ENCODE measurements around the gene OR52E8. TPM values are rescaled to one million over a fixed set of nuclear protein-coding genes. Genes with fewer than 3 reads are reported as not detected.

Gene OR52E8
- total RNA-seq, 5 donors from 2014 or later (not counting 1 experiment from before 2014, with no cell fraction given): not detected

DNA sequence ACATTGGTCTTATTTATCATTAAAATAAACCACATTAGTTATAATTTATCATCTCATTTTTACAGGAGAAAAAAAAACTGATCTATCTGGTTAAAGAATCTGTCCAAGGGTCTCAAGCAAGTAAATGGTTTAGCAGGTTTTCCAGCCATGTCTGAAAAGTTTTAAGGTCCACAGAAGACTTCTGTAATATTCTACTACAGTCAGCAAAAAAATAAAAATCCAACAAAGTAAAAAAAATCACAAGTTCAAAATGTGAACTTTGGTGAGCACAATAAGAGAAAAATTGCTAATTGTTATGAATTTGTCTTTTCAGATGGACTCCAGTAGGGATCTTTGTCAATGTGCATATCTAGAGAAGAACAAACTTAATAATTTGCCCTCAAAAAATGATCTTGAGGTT is 24.3 kb upstream of the OR52E8 start:
- Histone ChIP-seq H3K36me3 (ENCODE audit: control insufficient read depth in 2 of 2, extremely low read depth in 1 of 2, insufficient read depth in 1 of 2, low read length in 1 of 2) (no peaks in the 10 kb centered on the region), H3K27ac (ENCODE audit: low read length) (no peak overlapping the region), H3K27me3 (replicated peaks in 1 of 2; ENCODE audit: control insufficient read depth in 2 of 2, extremely low read depth in 1 of 2, insufficient read depth in 2 of 2, low read length in 1 of 2) (peaks cover 0 to 2% of the 10 kb centered on the region in 2 experiments), H3K4me1 (ENCODE audit: control insufficient read depth in 1 of 2, extremely low read depth in 1 of 2, insufficient read depth in 2 of 2, low read length in 2 of 2) (no peaks in the 10 kb centered on the region), H3K4me3 (ENCODE audit: control insufficient read depth in 1 of 2, extremely low read depth in 1 of 2, low read length in 1 of 2) (no peak overlapping the region), H3K9me3 (no peaks in the 10 kb centered on the region)
- Mint-ChIP-seq H3K27ac (no peak overlapping the region), H3K9me3 (no peaks in the 10 kb centered on the region), H3K4me1 (no peaks in the 10 kb centered on the region), H3K36me3 (no peaks in the 10 kb centered on the region), H3K27me3 (peaks cover 3 to 8% of the 10 kb centered on the region in 2 donors), H3K4me3 (no peak overlapping the region)
- ATAC-seq (replicated peaks in 1 of 4) (no peak), DNase-seq (no peak)
- CTCF ChIA-PET: no interaction called here
- POLR2A ChIA-PET: no interaction called here

- Mint-ChIP-seq H3K4me3 (no peak within 1 kb of the TSS), H3K36me3 (no peaks in the 10 kb centered on the region), H3K4me1 (no peaks in the 10 kb centered on the region), H3K27me3 (peaks cover 0 to 4% of the 10 kb centered on the region in 2 donors), H3K9me3 (no peaks in the 10 kb centered on the region), H3K27ac (no peak within 1 kb of the TSS)
- no peaks in the 10 kb centered on the region for H3K9me3 ChIP-seq
- CTCF ChIA-PET: no interaction called here
- H3K4me3 ChIP-seq (ENCODE audit: control insufficient read depth in 1 of 2, extremely low read depth in 1 of 2, low read length in 1 of 2): no peak within 1 kb of the TSS
- ATAC-seq (replicated peaks in 1 of 4): no peak
- H3K4me1 ChIP-seq (ENCODE audit: control insufficient read depth in 1 of 2, extremely low read depth in 1 of 2, insufficient read depth in 2 of 2, low read length in 2 of 2): no peaks in the 10 kb centered on the region
- H3K27ac ChIP-seq (ENCODE audit: low read length): no peak within 1 kb of the TSS
- H3K36me3 ChIP-seq (ENCODE audit: control insufficient read depth in 2 of 2, extremely low read depth in 1 of 2, insufficient read depth in 1 of 2, low read length in 1 of 2): no peaks in the 10 kb centered on the region
- 83% methylated on average over 1 of the region's 4 CpGs for whole genome bisulfite sequencing (ENCODE audit: insufficient coverage)
- H3K27me3 ChIP-seq (replicated peaks in 1 of 2; ENCODE audit: control insufficient read depth in 2 of 2, extremely low read depth in 1 of 2, insufficient read depth in 2 of 2, low read length in 1 of 2): peaks cover 0 to 2% of the 10 kb centered on the region in 2 experiments
- POLR2A ChIA-PET: no interaction called here
- no peak for DNase-seq
Observed at GRCh38 chr11:5880329-5880728, 22.8 kb upstream of the OR52E8 start, which contains the start of gene OR52E4. TSS of gene OR52E4 (plus strand) at chr11:5880629. CDS start at chr11:5884293, 3,664 bp downstream.

- ChIA-PET CTCF (no interaction called here), POLR2A (no interaction called here)
- Histone ChIP-seq H3K27ac (ENCODE audit: low read length) (no peak overlapping the region), H3K4me1 (ENCODE audit: control insufficient read depth in 1 of 2, extremely low read depth in 1 of 2, insufficient read depth in 2 of 2, low read length in 2 of 2) (no peaks in the 10 kb centered on the region), H3K9me3 (no peaks in the 10 kb centered on the region), H3K4me3 (ENCODE audit: control insufficient read depth in 1 of 2, extremely low read depth in 1 of 2, low read length in 1 of 2) (no peak overlapping the region), H3K36me3 (ENCODE audit: control insufficient read depth in 2 of 2, extremely low read depth in 1 of 2, insufficient read depth in 1 of 2, low read length in 1 of 2) (no peaks in the 10 kb centered on the region), H3K27me3 (replicated peaks in 1 of 2; ENCODE audit: control insufficient read depth in 2 of 2, extremely low read depth in 1 of 2, insufficient read depth in 2 of 2, low read length in 1 of 2) (peaks cover 0 to 2% of the 10 kb centered on the region in 2 experiments)
- ATAC-seq (replicated peaks in 1 of 4) (no peak), DNase-seq (no peak)
- no peak overlapping the region for H3K27ac Mint-ChIP-seq
- no peaks in the 10 kb centered on the region for H3K4me1 Mint-ChIP-seq
- H3K9me3 Mint-ChIP-seq: peaks cover 0 to 2% (median 0%) of the 10 kb centered on the region in 3 donors
- no CpG with 5 or more reads among the region's 2 CpGs for WGBS (ENCODE audit: insufficient coverage)
- no peak overlapping the region for H3K4me3 Mint-ChIP-seq
- no peaks in the 10 kb centered on the region for H3K36me3 Mint-ChIP-seq
- H3K27me3 Mint-ChIP-seq: peaks cover 0 to 3% of the 10 kb centered on the region in 2 donors
Observed at GRCh38 chr11:5878564-5878963, 21.1 kb upstream of the OR52E8 start.

- ATAC-seq (replicated peaks in 1 of 4): no peak
- POLR2A ChIA-PET: interaction anchor here in 1 of 2 donors (0.6 kb wide), 1 partner anchor 750 kb away, joined by 7 read pairs; no protein-coding TSS in a partner anchor
Observed at GRCh38 chr11:5865826-5866225, 8.3 kb upstream of the OR52E8 start.

GRCh38 chr11:5851002-5851401 is 6.5 kb downstream of the OR52E8 start:
- Histone ChIP-seq H3K27ac (ENCODE audit: low read length) (no peak overlapping the region), H3K27me3 (replicated peaks in 1 of 2; ENCODE audit: control insufficient read depth in 2 of 2, extremely low read depth in 1 of 2, insufficient read depth in 2 of 2, low read length in 1 of 2) (no peaks in the 10 kb centered on the region), H3K4me3 (ENCODE audit: control insufficient read depth in 1 of 2, extremely low read depth in 1 of 2, low read length in 1 of 2) (no peak overlapping the region), H3K9me3 (no peaks in the 10 kb centered on the region), H3K36me3 (ENCODE audit: control insufficient read depth in 2 of 2, extremely low read depth in 1 of 2, insufficient read depth in 1 of 2, low read length in 1 of 2) (no peaks in the 10 kb centered on the region), H3K4me1 (ENCODE audit: control insufficient read depth in 1 of 2, extremely low read depth in 1 of 2, insufficient read depth in 2 of 2, low read length in 2 of 2) (no peaks in the 10 kb centered on the region)
- ChIA-PET POLR2A (no interaction called here), CTCF (no interaction called here)
- Mint-ChIP-seq H3K27me3 (peaks cover 13 to 21% of the 10 kb centered on the region in 2 donors), H3K36me3 (no peaks in the 10 kb centered on the region), H3K4me3 (no peak overlapping the region), H3K9me3 (no peaks in the 10 kb centered on the region), H3K27ac (no peak overlapping the region), H3K4me1 (no peaks in the 10 kb centered on the region)
- no peak for ATAC-seq (replicated peaks in 1 of 4)
- no peak for DNase-seq
- WGBS (ENCODE audit: insufficient coverage): no CpG with 5 or more reads among the region's 1 CpG

More at GRCh38 chr11:5865826-5866225, 8.3 kb upstream of the OR52E8 start:
- H3K36me3 ChIP-seq (ENCODE audit: control insufficient read depth in 2 of 2, extremely low read depth in 1 of 2, insufficient read depth in 1 of 2, low read length in 1 of 2): no peaks in the 10 kb centered on the region
- H3K9me3 ChIP-seq: no peaks in the 10 kb centered on the region
- Mint-ChIP-seq H3K4me3 (no peak overlapping the region), H3K36me3 (no peaks in the 10 kb centered on the region), H3K4me1 (no peaks in the 10 kb centered on the region), H3K27ac (no peak overlapping the region), H3K27me3 (peaks cover 12 to 23% of the 10 kb centered on the region in 2 donors), H3K9me3 (peaks cover 0 to 3% (median 3%) of the 10 kb centered on the region in 3 donors)
- H3K4me1 ChIP-seq (ENCODE audit: control insufficient read depth in 1 of 2, extremely low read depth in 1 of 2, insufficient read depth in 2 of 2, low read length in 2 of 2): no peaks in the 10 kb centered on the region
- H3K27ac ChIP-seq (ENCODE audit: low read length): no peak overlapping the region
- H3K4me3 ChIP-seq (ENCODE audit: control insufficient read depth in 1 of 2, extremely low read depth in 1 of 2, low read length in 1 of 2): no peak overlapping the region
- CTCF ChIA-PET: no interaction called here
- no peaks in the 10 kb centered on the region for H3K27me3 ChIP-seq (replicated peaks in 1 of 2; ENCODE audit: control insufficient read depth in 2 of 2, extremely low read depth in 1 of 2, insufficient read depth in 2 of 2, low read length in 1 of 2)
- no CpG with 5 or more reads among the region's 2 CpGs for WGBS (ENCODE audit: insufficient coverage)
- no peak for DNase-seq

DNA sequence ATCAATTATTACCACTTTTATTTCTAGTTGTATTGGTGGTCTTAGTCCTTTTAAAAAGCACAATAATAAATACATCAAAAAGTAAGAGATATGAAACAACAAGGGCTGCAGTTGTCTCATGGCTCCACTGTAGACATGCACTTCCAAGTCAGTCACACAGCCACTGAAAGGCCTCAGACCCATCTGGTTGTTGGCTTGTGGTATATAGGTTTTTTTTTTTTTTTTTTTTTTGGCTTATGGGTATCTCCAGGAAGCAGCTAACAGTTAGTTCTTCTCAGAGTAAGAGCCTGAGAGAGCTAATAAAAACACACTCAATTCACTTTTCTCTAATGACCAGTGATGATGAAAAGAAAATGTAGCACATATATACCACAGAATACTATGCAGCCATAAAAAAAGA is 9.8 kb downstream of the OR52E8 start:
- no peak for DNase-seq
- no peaks in the 10 kb centered on the region for H3K36me3 Mint-ChIP-seq
- no peak overlapping the region for H3K4me3 ChIP-seq (ENCODE audit: control insufficient read depth in 1 of 2, extremely low read depth in 1 of 2, low read length in 1 of 2)
- POLR2A ChIA-PET: no interaction called here
- CTCF ChIA-PET: no interaction called here
- H3K9me3 Mint-ChIP-seq: no peaks in the 10 kb centered on the region
- no peaks in the 10 kb centered on the region for H3K9me3 ChIP-seq
- peaks cover 4 to 6% of the 10 kb centered on the region in 2 donors for H3K27me3 Mint-ChIP-seq
- H3K4me1 Mint-ChIP-seq: no peaks in the 10 kb centered on the region
- H3K4me1 ChIP-seq (ENCODE audit: control insufficient read depth in 1 of 2, extremely low read depth in 1 of 2, insufficient read depth in 2 of 2, low read length in 2 of 2): no peaks in the 10 kb centered on the region
- H3K27ac Mint-ChIP-seq: no peak overlapping the region
- no peak for ATAC-seq (replicated peaks in 1 of 4)
- H3K27me3 ChIP-seq (replicated peaks in 1 of 2; ENCODE audit: control insufficient read depth in 2 of 2, extremely low read depth in 1 of 2, insufficient read depth in 2 of 2, low read length in 1 of 2): no peaks in the 10 kb centered on the region
- H3K27ac ChIP-seq (ENCODE audit: low read length): no peak overlapping the region
- H3K4me3 Mint-ChIP-seq: no peak overlapping the region
- no peaks in the 10 kb centered on the region for H3K36me3 ChIP-seq (ENCODE audit: control insufficient read depth in 2 of 2, extremely low read depth in 1 of 2, insufficient read depth in 1 of 2, low read length in 1 of 2)

GRCh38 chr11:5846701-5847100 is 10.8 kb downstream of the OR52E8 start:
- ATAC-seq (replicated peaks in 1 of 4) (no peak), DNase-seq (no peak)
- Mint-ChIP-seq H3K36me3 (no peaks in the 10 kb centered on the region), H3K9me3 (no peaks in the 10 kb centered on the region), H3K4me1 (no peaks in the 10 kb centered on the region), H3K27me3 (peaks cover 0 to 3% of the 10 kb centered on the region in 2 donors), H3K4me3 (no peak overlapping the region), H3K27ac (no peak overlapping the region)
- Histone ChIP-seq H3K27ac (ENCODE audit: low read length) (no peak overlapping the region), H3K9me3 (no peaks in the 10 kb centered on the region), H3K4me3 (ENCODE audit: control insufficient read depth in 1 of 2, extremely low read depth in 1 of 2, low read length in 1 of 2) (no peak overlapping the region), H3K36me3 (ENCODE audit: control insufficient read depth in 2 of 2, extremely low read depth in 1 of 2, insufficient read depth in 1 of 2, low read length in 1 of 2) (no peaks in the 10 kb centered on the region), H3K4me1 (ENCODE audit: control insufficient read depth in 1 of 2, extremely low read depth in 1 of 2, insufficient read depth in 2 of 2, low read length in 2 of 2) (no peaks in the 10 kb centered on the region), H3K27me3 (replicated peaks in 1 of 2; ENCODE audit: control insufficient read depth in 2 of 2, extremely low read depth in 1 of 2, insufficient read depth in 2 of 2, low read length in 1 of 2) (no peaks in the 10 kb centered on the region)
- 55% methylated on average over 1 of the region's 1 CpG for WGBS (ENCODE audit: insufficient coverage)
- ChIA-PET CTCF (no interaction called here), POLR2A (no interaction called here)
